Fibroblast of villous mesenchyme (primary cell): ENCODE results near the gene ZNF19. TPM values are rescaled to one million over a fixed set of nuclear protein-coding genes. Genes with fewer than 3 reads are reported as not detected.

ENCODE experiments used
- DNase-seq: peaks from one replicate; pipeline ENCODE4 v3.0.0-alpha.2; 2010; ENCODE audit warnings: low read depth
- H3K4me3 ChIP-seq: 2 replicates; pipeline ENCODE4 v1.5.1; 2011; ENCODE audit warnings: low read depth, mild to moderate bottlenecking, low read length
- total RNA-seq: library from RNA; depleted of rRNA; stranded (reverse); fragments of >200 nt; gene quantifications from 2 replicates; pipeline ENCODE4 v1.2.3, GENCODE V29; 2012
- TF ChIP-seq, protein P1 (sequence below): IDR thresholded peaks from 2 replicates; pipeline ENCODE4 v1.5.1; 2012; ENCODE audit warnings: low read depth, mild to moderate bottlenecking, low read length; ENCODE audit not compliant: insufficient read depth

The ZNF19 gene
- total RNA-seq, 1 donor = 2.2 TPM

GRCh38 chr16:71480956-71481355 lies 8.2 kb downstream of the ZNF19 start:
- no peak overlapping the region for H3K4me3 ChIP-seq
- DNase-seq = no peak
- TF ChIP-seq, protein P1, sequence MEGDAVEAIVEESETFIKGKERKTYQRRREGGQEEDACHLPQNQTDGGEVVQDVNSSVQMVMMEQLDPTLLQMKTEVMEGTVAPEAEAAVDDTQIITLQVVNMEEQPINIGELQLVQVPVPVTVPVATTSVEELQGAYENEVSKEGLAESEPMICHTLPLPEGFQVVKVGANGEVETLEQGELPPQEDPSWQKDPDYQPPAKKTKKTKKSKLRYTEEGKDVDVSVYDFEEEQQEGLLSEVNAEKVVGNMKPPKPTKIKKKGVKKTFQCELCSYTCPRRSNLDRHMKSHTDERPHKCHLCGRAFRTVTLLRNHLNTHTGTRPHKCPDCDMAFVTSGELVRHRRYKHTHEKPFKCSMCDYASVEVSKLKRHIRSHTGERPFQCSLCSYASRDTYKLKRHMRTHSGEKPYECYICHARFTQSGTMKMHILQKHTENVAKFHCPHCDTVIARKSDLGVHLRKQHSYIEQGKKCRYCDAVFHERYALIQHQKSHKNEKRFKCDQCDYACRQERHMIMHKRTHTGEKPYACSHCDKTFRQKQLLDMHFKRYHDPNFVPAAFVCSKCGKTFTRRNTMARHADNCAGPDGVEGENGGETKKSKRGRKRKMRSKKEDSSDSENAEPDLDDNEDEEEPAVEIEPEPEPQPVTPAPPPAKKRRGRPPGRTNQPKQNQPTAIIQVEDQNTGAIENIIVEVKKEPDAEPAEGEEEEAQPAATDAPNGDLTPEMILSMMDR = no peak

DNA sequence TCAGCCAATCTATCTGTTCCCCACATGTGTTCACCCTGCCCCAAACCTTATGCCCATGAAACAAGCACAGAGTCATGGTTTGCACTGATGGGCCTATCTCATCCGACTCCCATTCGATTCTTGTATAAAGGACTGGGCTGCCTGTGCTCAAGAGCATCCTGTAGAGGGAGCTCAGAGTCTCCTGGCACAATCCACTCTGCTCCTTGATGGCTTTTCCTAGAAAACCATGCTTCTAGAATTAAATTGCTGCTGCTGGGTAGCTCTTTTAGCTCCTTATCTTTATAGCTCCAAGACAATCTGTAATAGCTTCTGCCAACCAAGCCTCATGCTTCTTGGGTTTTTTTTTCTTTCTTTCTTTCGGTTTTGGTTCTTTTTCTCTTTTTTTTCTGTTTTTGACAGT lies 9.7 kb downstream of the ZNF19 start:
- DNase-seq = peak; percentile 41
- no peak overlapping the region for H3K4me3 ChIP-seq
- TF ChIP-seq, protein P1 = peak; percentile 60

DNA sequence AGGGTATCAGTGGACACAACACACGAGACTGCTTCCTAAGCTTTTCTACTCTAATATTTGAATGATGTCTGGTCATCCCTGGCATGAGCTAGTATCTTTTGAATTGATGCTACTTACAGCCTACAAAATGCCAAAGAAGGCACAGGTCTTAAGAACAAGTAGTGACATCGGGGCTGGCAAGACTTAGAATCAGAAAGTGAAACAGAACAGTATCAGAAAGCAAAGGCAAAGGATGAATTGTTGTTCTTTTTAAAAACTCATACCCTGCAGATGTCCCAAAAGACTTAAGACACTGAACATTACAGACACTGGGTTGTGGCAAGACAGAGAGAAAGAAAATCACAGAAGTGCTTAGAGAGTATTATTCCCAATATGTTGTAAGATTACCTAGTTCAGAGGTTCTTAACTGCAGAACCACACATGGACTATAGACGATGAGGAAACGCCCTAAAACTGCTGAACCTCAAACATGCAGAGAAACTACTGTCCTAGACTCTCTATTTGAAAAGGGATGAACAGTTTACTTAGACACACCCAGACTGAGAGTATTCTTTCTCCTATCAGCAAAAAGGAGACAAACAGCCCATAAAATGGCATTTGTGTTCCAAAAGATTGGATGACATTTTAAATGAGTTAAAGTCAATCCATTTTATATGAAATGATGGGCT lies 12.5 kb downstream of the ZNF19 start:
- H3K4me3 ChIP-seq = no peak overlapping the region
- TF ChIP-seq, protein P1 = no peak
- no peak for DNase-seq

DNA sequence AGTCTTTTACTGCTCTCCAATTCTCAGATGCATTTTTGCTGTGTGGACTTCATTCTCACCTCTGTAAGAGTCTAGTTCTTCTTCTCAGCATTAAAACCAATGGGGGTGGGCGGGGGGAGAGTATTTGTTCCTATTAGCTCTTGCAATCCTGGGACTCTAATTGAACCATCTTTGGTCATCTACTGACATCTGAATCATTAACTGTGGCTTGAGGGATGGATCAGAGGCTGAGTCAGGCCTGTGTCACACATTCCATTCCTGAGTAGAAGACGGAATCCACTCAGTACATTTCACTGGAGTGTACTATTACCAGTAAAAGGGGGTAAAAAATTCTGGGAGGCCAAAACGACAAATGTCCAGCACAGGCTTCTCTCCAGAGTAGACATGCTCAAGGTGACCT lies 14.3 kb downstream of the ZNF19 start:
- peak; percentile 49 for DNase-seq
- H3K4me3 ChIP-seq = no peak overlapping the region
- TF ChIP-seq, protein P1 = no peak

DNA sequence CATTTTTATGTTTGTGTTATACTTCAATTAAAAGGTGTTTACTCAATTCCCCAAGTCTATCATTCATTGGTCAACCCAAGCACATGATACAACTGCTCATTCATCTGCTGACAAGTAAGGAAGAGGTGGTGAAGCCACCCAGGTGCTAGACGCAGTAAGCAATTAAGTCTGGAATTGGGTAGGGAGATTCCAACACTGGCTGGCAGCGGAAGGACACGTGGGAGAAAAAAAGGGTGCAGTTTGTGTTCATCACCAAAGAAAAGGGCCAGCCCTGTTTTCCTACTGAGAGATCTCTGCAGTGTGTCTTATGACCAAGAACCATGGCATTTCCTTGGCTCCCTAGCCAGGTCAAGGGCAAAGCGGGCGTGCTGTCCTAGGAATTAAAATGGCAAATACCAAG lies 15.2 kb downstream of the ZNF19 start:
- DNase-seq = no peak
- no peak overlapping the region for H3K4me3 ChIP-seq
- TF ChIP-seq, protein P1 = no peak

DNA sequence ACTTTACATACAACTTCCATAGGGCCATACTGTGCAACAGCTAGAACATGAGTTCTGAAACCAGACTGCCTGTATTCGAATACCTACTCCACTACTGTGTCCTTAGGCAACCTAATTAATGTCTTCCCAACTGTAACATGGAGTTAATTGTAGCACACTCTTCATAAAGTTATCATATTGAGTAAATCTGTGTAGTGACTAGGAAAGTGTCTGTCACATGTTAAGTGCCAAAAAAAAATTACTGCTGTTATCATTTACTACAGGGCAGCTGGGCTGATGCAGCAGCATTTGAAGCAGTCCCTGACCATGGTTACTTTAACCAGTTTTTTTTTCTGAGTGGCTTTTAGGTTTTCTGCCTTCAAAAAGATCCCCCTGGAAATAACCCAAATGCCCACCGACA lies 16.2 kb downstream of the ZNF19 start:
- DNase-seq = no peak
- TF ChIP-seq, protein P1 = no peak
- H3K4me3 ChIP-seq = no peak overlapping the region

DNA sequence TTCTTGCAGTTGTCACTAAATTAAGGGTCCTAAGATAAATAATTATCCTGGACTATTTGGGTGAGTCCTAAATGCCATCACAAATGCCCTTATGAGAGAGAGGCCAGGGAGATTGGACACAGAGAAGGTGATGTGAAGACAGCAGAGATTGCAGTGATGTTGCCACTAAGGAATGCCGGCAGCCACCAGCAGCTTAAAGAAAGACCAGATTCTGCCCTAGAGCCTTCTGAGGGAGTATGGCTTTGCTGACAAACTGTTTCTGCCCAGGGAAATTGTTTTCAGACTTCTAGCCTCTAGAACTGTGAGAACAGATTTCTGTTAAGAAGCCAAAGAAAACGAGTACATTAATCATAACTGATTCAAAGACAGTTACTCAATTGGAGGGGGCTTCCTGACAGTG lies 17.1 kb downstream of the ZNF19 start:
- TF ChIP-seq, protein P1 = no peak
- no peak overlapping the region for H3K4me3 ChIP-seq
- DNase-seq = no peak
